HUDEP-2 (cell line): Measurements from ENCODE around the gene MAPRE3.

ENCODE experiments used
- DNase-seq, 76 experiments: peaks; one replicate each; lab custom pipeline; 2025; ENCODE audit not compliant: unreplicated experiment in 76 of 76; lab: John Stamatoyannopoulos, UW

The MAPRE3 gene

GRCh38 chr2:27029051-27029450 is 58.6 kb downstream of the MAPRE3 start:
- DNase-seq = no peak

DNA sequence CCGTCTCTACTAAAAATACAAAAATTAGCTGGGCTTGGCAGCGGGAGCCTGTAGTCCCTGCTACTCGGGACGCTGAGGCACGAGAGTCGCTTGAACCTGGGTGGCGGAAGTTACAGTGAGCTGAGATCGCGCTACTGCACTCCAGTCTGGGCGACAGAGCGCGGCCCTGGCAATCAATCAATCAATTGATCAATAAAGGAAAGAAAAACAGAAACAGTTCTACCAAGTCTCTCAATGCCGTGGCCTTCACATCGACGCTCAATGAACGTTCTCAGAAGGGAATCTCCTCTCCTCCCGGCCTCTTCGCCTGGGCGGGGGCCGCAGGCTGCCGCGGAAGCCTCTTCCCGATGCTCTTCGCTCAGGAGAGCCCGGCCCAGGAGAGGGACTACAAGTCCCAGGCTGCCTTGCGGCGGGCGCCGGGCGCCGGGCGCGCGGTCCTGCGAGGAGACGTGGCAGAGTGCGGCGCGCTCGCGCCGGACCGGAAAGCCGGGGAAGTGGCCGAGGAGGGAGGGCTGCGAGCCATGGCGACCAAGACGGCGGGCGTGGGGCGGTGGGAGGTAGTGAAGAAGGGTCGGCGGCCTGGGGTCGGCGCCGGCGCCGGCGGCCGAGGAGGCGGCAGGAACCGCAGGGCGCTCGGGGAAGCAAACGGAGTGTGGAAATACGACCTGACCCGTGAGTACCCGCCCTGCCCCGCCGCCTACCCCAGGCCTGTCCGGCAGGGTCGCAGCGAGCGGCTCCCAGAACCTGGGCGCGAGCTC is 62.2 kb downstream of the MAPRE3 start, which contains the start of gene TMEM214:
Gene TMEM214 (plus strand): TSS at position 471 of the 758 bp plus-strand sequence. CDS start 51 bp downstream, at position 522.
- peak in 73 of 76 experiments; percentile 36 to 86 (median 72) for DNase-seq

DNA sequence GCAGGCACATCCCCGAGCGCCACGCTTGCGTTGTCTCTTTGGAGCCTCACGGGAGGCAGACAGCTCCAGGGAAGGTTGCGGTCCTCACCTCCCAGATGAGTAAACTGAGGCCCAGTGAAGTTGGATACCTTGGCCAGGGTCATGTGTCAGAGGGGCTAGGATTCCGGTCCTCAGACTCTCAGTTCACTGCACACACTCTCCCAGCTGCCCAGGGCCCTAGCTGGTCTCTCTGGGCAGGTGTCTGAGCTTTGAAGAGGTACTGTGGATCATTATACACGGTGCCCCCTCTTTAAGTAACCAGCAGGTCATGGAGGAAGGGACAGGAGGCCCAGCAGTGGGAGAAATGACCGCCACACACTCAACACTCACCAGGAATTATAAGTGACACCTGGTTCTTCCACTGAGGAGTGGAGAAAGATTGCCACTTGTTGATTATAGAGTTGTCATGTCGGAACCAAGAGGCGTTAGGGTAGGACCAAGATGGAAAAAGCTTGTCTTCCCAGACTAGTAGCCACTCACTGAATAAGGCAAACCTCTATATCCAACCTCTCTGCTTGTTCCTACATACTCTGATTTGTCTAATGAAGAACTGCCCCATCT is 62.9 kb downstream of the MAPRE3 start:
- DNase-seq = no peak

GRCh38 chr2:27038012-27038411 is 67.6 kb downstream of the MAPRE3 start:
- no peak for DNase-seq

DNA sequence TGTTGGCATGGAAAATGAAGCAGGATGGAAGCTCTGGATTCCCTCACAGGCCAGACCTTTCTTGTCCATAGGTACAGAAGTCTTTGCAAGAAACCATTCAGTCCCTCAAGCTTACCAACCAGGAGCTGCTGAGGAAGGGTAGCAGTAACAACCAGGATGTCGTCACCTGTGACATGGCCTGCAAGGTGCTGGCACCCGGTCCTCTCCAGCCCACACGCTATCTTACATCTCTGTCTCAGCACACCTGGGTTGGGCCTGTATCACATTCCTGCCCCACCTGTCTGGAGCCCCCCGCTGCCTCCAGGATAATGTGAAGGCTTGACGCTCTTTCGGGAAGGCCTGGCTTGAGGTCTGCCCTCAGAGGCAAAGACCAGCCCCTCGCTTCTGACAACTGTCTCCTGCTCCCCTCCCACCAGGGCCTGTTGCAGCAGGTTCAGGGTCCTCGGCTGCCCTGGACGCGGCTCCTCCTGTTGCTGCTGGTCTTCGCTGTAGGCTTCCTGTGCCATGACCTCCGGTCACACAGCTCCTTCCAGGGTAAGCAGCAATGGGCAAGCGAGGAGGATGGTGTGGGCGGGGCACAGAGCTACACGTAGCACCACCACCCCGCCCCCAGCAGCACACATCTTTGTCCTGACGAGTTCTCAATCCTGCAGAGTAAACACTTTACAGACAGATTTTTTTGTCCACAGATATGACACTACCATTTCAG is 68.3 kb downstream of the MAPRE3 start:
- no peak for DNase-seq

DNA sequence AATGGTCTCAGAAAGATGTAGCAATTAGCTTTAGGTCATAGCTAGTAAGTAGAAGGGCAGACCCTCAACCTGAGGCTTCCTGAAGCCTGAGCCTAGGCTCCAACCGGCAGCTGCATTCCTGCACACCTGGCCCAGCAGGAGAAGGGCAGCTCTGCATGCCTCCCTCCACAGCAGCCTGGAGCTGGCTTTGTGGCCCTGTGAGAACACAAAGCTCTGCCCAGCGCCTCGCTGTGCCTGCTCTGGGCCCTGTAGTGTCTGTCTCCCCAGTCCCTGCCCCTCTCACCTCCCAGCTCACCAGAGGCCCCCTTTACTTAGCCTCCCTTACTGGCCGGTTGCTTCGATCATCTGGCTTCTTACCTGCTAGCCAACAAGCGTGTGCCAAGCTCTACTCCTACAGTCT is 69.0 kb downstream of the MAPRE3 start:
- DNase-seq = no peak

- no peak for DNase-seq
Observed at GRCh38 chr2:27039871-27040270, 69.4 kb downstream of the MAPRE3 start.

DNA sequence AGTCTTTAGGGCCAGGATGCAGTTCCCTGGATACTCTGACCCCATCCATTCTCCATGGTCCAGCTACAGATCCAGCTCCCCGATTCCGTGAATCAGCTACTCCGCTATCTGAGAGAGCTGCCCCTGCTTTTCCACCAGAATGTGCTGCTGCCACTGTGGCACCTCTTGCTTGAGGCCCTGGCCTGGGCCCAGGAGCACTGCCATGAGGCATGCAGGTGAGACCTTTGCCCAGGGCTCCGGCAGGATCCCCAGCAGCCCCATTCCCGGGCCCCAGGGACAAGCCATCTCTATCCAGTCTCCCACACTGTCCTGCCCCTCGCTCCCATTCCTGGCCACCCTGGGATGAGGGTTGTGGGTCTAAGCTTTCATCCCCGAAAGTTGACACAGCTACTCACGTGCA is 69.8 kb downstream of the MAPRE3 start:
- DNase-seq = no peak

DNA sequence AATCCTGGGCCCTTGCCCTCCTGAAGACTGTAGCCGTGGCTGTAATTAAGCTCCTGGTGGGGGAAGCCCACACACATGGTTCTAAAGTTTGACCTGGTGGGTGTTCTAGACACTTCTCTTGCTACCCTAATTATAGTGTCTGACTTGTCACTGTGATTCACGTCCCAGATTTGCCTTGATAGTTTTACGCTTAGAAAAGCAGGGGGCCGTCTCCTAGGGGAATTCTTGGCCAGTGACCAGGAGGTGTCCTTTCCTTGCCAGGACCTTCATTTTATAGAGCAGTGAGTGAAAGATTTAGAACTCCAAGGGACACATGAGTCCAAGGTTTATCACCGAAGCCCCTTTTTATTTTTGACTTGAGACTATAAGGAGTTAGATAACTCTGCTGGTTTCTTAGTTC is 71.3 kb downstream of the MAPRE3 start:
- no peak for DNase-seq

DNA sequence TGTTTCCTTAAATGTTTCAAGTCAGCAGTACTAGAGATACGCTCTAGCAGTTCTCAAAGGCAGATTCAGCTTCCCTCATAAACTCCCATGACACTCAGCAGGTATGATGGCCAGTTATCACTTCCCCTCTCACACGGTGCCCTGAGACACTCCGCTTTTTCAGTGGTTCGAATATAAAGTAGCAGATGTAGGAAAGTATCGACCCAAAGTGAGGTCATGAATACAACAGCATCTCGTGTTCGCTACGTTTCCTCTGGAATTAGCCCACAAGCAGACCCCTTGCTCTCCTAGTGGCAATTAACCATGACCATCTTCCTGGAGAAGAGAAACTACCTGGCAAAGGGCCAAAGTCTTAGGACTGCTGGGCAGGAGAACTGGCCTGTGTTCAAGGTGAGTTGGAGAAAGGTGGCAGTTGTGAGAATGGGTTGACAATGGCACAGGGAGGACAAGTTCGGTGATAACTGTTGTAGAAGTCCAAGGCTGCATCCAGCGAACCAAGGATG is 71.8 kb downstream of the MAPRE3 start:
- no peak for DNase-seq

GRCh38 chr2:27042985-27043634 is 72.7 kb downstream of the MAPRE3 start:
- no peak for DNase-seq

DNA sequence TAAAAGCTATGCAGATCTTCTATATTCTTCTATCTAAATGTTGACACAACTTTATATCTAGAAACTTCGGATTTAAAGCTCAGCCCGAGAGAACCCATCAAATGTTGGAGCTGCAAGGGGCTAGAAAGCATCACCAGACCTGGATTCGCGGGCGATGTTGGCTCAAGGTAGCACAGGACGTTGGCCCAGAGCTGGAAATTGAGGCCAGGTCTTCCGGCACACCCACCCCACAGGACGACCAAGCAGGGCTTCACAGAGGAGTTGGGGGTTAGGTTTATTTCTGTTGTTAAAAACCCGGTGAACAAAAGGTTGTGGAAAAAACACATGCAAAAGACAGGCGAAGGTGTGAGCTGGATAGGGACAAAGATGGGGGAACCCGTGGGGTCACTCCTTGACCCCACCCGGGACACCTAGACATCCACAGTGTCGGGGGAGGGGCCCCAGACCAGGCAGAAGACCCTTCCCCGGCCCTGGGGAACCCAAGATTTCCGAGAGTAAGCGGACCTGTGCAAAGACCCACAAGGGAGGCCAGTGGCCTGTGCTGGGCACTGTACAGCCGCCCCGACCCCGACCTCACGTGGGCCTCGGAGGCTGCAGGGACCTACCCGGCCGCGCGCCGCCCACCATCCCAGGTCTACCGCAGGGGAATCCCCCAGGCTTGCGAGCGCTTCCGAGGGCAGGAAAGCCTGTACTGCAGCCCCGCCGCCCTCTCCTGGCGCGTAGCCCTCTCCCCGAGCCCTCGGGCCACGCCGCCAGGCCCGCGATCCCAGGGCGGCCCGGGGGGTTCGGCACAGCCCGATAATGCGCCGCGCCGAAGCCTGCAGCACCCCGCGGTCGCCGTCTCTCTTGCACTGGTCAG is 79.2 kb downstream of the MAPRE3 start:
- peak in 13 of 76 experiments; percentile 31 to 77 (median 55) for DNase-seq

DNA sequence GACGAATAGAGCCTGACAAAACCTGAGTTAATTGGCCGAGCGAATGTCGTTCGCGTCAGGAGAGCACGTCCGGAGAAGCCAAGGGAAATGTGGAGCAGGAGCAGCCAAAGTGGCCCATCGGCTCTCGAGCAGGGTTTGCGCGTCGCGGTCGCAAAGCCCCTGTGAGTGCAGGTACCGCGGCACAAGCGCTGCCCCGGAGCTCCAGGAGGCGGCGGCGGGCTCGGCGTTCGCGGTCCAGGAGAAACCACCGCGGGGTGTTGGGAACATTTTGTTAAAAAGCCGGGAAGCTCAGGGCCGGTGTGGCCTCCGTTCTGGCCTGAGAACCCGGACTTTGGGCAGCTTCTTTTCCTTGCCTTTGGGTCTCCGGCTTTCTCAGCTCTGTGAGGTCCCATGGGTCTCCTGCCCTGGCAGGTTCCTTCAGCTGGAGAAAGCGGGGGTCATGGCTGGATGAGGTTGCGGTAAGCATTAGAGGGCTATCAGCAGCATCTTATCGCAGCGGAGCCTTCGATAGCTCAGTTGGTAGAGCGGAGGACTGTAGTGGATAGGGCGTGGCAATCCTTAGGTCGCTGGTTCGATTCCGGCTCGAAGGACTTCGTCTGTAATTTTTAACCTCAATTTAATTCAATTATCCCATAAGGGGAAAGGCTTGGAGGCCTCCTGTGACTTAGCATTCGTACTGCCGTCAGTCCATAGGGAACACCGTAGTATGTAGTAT is 80.0 kb downstream of the MAPRE3 start:
- peak; percentile 31 to 98 (median 86) for DNase-seq

GRCh38 chr2:27050996-27051901 is 80.8 kb downstream of the MAPRE3 start, which contains the start of gene AGBL5:
Gene AGBL5, plus strand, starts transcription at chr2:27051668. Its CDS starts 1,291 bp downstream, at chr2:27052959.
- DNase-seq = peak; percentile 48 to 99 (median 93)

DNA sequence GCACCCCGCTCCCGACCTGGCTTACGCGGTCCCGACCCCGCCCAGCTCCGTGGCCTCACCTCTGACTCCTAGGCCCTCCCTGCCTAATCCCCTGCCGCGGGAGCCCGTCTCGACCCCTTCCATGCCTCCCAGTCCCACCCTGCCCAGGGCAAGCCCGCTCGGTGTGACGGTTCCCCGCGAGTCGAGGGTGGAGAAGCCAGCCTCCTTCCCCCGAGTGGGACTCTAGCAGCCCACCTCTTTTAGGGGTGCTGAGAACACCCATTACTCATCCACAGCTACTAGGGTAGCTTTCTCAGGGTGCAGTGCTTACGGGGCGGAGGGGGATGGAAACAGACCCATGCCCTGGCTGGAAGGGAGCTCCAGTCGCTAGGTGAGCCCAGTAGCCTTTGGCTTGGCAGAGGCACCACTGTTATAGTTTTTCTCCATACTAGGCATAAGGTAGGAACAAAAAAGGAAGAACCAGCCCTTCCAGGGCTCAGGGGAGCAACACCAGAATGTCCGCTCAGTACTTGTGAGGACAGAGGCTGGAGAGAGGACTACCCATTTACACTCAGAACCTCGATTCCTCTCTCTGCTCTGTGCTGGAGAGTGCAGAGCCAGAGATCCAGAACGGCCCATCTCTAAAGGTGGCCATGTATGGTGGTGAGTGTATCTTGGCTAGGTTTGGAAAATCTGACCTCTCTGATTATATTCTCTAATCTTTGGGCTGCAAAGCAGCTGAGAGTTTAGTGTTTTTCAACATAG is 81.6 kb downstream of the MAPRE3 start:
- peak in 3 of 76 experiments; percentile 27 to 43 (median 42) for DNase-seq

DNA sequence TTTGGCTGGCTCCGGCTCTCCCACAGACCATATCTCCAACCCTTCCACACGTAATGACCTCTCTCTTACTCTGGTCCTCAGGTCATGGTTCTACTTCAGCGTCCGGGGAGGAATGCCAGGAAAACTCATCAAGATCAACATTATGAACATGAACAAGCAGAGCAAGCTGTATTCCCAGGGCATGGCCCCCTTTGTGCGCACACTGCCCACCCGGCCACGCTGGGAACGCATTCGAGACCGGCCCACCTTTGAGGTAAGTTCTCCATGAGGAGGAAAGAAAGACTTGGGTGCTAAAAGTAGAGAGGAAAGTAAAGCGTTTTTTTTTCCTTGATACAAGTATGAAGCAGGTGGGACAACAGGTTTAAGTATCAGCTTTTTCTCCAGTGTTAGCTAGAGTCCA is 82.9 kb downstream of the MAPRE3 start:
- DNase-seq = no peak

GRCh38 chr2:27053776-27054175 is 83.3 kb downstream of the MAPRE3 start:
- no peak for DNase-seq
